Stomach (tissue), 9 donors: ENCODE data around the gene GEMIN4. TPM values are rescaled to one million over a fixed set of nuclear protein-coding genes. Genes with fewer than 3 reads are reported as not detected.

Source experiments
- DNase-seq, 2 donors: peaks; one replicate each; pipeline versions ENCODE4 v3.0.0 to v3.0.0-alpha.2; 2013 to 2019
- H3K27ac ChIP-seq, 5 donors: fragments of 200-600 bp in 4 of 5; sonication (generic) in 4 of 5; one replicate each; pipeline ENCODE4 v1.5.1; 2013 to 2019; ENCODE audit warnings: mild to moderate bottlenecking in 1 of 5, moderate library complexity in 1 of 5
- H3K27me3 ChIP-seq, 3 donors: fragments of 200-600 bp; sonication (generic); one replicate each; pipeline ENCODE4 v1.5.1; 2017 to 2019; ENCODE audit warnings: mixed run types in 1 of 3
- H3K36me3 ChIP-seq, 4 donors: fragments of 200-600 bp; sonication (generic); 1 replicate in 3 of 4; 2 replicates in 1 of 4; pipeline ENCODE4 v1.5.1; 2016 to 2019
- H3K4me1 ChIP-seq, 4 donors: fragments of 200-600 bp; sonication (generic); one replicate each; pipeline ENCODE4 v1.5.1; 2016 to 2019
- H3K4me3 ChIP-seq, 4 donors: fragments of 200-600 bp; sonication (generic) in 3 of 4; one replicate each; pipeline ENCODE4 v1.5.1; 2016 to 2019; ENCODE audit warnings: mild to moderate bottlenecking in 1 of 4
- H3K9me3 ChIP-seq, 4 donors: fragments of 200-600 bp; sonication (generic); one replicate each; pipeline ENCODE4 v1.5.1; 2016 to 2019
- CTCF ChIP-seq, 7 experiments: fragments of 450-650 bp in 4 of 7; fragments of 200-600 bp in 3 of 7; sonication (generic) in 3 of 7; IDR thresholded peaks; one replicate each; pipeline ENCODE4 v1.5.1; 2016 to 2019; ENCODE audit warnings: antibody characterized with exemption in 7 of 7, control low read depth in 2 of 7, mild to moderate bottlenecking in 1 of 7
- EP300 ChIP-seq: sonication (generic); formaldehyde crosslinking; IDR thresholded peaks from one replicate; pipeline ENCODE4 v1.6.1; 2017; ENCODE audit warnings: antibody characterized with exemption
- POLR2A ChIP-seq, 4 donors: fragments of 450-650 bp; IDR thresholded peaks; one replicate each; pipeline ENCODE4 v1.6.1; 2016; ENCODE audit warnings: antibody characterized with exemption in 4 of 4, control low read depth in 2 of 4, mild to moderate bottlenecking in 1 of 4, moderate library complexity in 1 of 4
- POLR2AphosphoS5 ChIP-seq, 3 donors: sonication (generic); formaldehyde crosslinking; IDR thresholded peaks; one replicate each; pipeline ENCODE4 v1.6.1; 2016; ENCODE audit warnings: antibody characterized with exemption in 3 of 3
- WGBS, 5 donors: extraction: QIAGEN DNeasy Blood & Tissue Kit in 3 of 5; methylation state at CpG; one replicate each; pipeline versions ENCODE4 v1.1.5 to v1.1.7; 2013 to 2018; 5-methylcytosine and 5-hydroxymethylcytosine counted together
- intact Hi-C: fragments of 100-400 bp; cut with DNase I; formaldehyde crosslinking; loops from one replicate; pipeline ENCODE4 v1.15.1; 2023; ENCODE audit warnings: low total_unique reads
- polyA plus RNA-seq, 3 donors: library from polyadenylated mRNA; stranded (reverse); fragments of 200-250 nt; gene quantifications; one replicate each; pipeline ENCODE4 v1.2.3, GENCODE V29; 2013
- total RNA-seq, 5 donors: library from RNA; depleted of rRNA; stranded (reverse); fragments of >200 nt; gene quantifications; one replicate each; pipeline versions ENCODE4 v1.1.0 to v1.2.3, GENCODE V29; 2014 to 2016
- donor health status: healthy with polysubstance abuse.
- donor health status: Bipolar disorder and iron deficiency.
- donor health status: healthy.

The GEMIN4 gene
- total and polyA plus RNA-seq, 8 donors: 5.7 to 92.4 (median 10.3) TPM

DNA sequence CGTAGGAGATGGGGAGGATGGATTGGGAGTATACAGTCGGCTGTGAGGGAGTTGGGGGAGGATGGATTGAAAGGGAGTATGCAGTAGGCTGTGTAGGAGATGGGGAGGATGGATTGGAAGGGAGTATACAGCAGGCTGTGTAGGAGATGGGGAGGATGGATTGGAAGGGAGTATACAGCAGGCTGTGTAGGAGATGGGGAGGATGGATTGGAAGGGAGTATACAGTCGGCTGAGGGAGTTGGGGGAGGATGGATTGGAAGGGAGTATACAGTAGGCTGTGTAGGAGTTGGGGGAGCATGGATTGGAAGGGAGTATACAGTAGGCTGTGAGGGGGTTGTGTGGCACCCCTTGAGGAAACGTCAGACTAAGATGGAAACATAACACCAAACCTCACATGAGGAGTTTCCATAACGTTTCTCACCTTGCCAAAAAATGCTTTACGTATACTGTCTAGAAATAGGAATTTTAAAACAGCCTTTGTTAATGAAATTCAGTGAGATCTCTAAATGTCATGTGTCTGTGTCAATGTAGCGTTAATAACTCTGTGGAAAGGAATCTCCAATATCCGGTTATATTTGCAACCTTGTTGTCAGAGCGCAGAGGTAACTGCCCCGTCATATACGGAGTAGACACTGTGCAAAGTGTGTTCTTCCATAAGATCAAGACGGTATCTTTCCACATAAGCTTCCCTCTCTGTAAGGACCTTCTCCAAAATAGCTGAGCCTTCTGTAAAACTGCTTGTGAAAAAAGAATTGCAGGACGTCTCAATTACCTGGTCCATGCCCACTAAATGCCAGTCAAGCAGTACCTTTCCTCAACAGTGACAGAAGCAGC is 31.1 kb downstream of the GEMIN4 start:
- 76 to 80% (median 78%) methylated on average over 13 of the region's 13 CpGs for WGBS, 5 donors
- intact Hi-C loops: no loop called here
- Histone ChIP-seq H3K27ac (peak overlapping the region in 1 of 5 donors; percentile 47), H3K4me3 (no peak overlapping the region), H3K4me1 (peaks cover 4 to 28% (median 21%) of the 10 kb centered on the region in 4 donors), H3K36me3 (peaks cover 0 to 3% (median 0%) of the 10 kb centered on the region in 4 donors), H3K9me3 (no peaks in the 10 kb centered on the region), H3K27me3 (no peaks in the 10 kb centered on the region)
- no peak for DNase-seq
- TF ChIP-seq POLR2AphosphoS5 (IDR thresholded peaks at IDR 0.05) (no peak), EP300 (no peak), CTCF (IDR thresholded peaks at IDR 0.05) (no peak), POLR2A (IDR thresholded peaks at IDR 0.05) (no peak)

GRCh38 chr17:718075-718474 is 34.0 kb downstream of the GEMIN4 start:
- TF ChIP-seq POLR2AphosphoS5 (IDR thresholded peaks at IDR 0.05): no peak
- no peak for TF ChIP-seq EP300
- no peak for TF ChIP-seq CTCF (IDR thresholded peaks at IDR 0.05)
- TF ChIP-seq POLR2A (IDR thresholded peaks at IDR 0.05): no peak
- Histone ChIP-seq H3K4me1 (peaks cover 15 to 43% (median 41%) of the 10 kb centered on the region in 4 donors), H3K36me3 (peaks cover 0 to 3% (median 0%) of the 10 kb centered on the region in 4 donors), H3K27me3 (no peaks in the 10 kb centered on the region), H3K9me3 (no peaks in the 10 kb centered on the region), H3K4me3 (no peak overlapping the region), H3K27ac (no peak overlapping the region)
- intact Hi-C loops: no loop called here
- no peak for DNase-seq
- 65 to 85% (median 82%) methylated on average over 5 of the region's 5 CpGs for WGBS, 5 donors

DNA sequence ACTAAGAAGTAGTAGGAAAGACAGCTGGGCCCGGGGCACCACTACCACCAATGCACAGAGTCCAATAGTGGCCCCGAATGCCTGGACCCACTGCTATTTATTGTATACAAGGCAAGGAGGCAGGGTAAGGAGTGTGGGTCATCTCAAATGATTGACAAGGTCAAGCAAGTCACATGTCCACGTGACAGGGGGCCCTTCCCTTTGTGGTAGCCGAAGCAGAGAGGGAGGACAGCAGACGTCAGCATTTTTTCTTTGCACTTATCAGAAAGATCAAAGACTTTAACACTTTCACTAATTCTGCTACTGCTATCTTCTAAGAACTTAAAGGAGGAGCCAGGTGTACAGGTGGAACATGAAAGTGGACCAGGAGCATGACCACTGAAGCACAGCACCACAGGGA is 43.9 kb downstream of the GEMIN4 start:
- H3K27me3 ChIP-seq: no peaks in the 10 kb centered on the region
- intact Hi-C loops: no loop called here
- peaks cover 21 to 50% (median 41%) of the 10 kb centered on the region in 4 donors for H3K36me3 ChIP-seq
- 43 to 69% (median 56%) methylated on average over 5 of the region's 5 CpGs for WGBS, 5 donors
- H3K4me1 ChIP-seq: peaks cover 1 to 55% (median 28%) of the 10 kb centered on the region in 4 donors
- no peak for TF ChIP-seq POLR2A (IDR thresholded peaks at IDR 0.05)
- TF ChIP-seq EP300: no peak
- TF ChIP-seq POLR2AphosphoS5 (IDR thresholded peaks at IDR 0.05): no peak
- no peak for TF ChIP-seq CTCF (IDR thresholded peaks at IDR 0.05)
- H3K27ac ChIP-seq: no peak overlapping the region
- H3K4me3 ChIP-seq: no peak overlapping the region
- H3K9me3 ChIP-seq: no peaks in the 10 kb centered on the region
- DNase-seq: no peak

- peaks cover 0 to 43% (median 13%) of the 10 kb centered on the region in 4 donors for H3K4me1 ChIP-seq
- intact Hi-C loops: no loop called here
- WGBS, 5 donors: 37 to 61% (median 45%) methylated on average over 6 of the region's 6 CpGs
- H3K4me3 ChIP-seq: no peak overlapping the region
- H3K27me3 ChIP-seq: no peaks in the 10 kb centered on the region
- peaks cover 21 to 73% (median 56%) of the 10 kb centered on the region in 4 donors for H3K36me3 ChIP-seq
- DNase-seq: peak in 1 of 2 donors; percentile 47
- TF ChIP-seq POLR2AphosphoS5 (IDR thresholded peaks at IDR 0.05): peak in 1 of 3 donors; percentile 81
- TF ChIP-seq EP300: no peak
- H3K27ac ChIP-seq: peak overlapping the region in 2 of 5 donors; percentile 7 to 51
- no peaks in the 10 kb centered on the region for H3K9me3 ChIP-seq
Measured at GRCh38 chr17:705863-706262, 46.2 kb downstream of the GEMIN4 start.

- no peak for DNase-seq
- no peaks in the 10 kb centered on the region for H3K9me3 ChIP-seq
- H3K36me3 ChIP-seq: peaks cover 17 to 68% (median 51%) of the 10 kb centered on the region in 4 donors
- H3K4me3 ChIP-seq: no peak overlapping the region
- intact Hi-C loops: no loop called here
- H3K4me1 ChIP-seq: peaks cover 5 to 51% (median 20%) of the 10 kb centered on the region in 4 donors
- TF ChIP-seq POLR2AphosphoS5 (IDR thresholded peaks at IDR 0.05) (no peak), POLR2A (IDR thresholded peaks at IDR 0.05) (no peak), EP300 (no peak), CTCF (IDR thresholded peaks at IDR 0.05) (no peak)
- H3K27me3 ChIP-seq: no peaks in the 10 kb centered on the region
- 60 to 89% (median 82%) methylated on average over 1 of the region's 1 CpG for WGBS, 5 donors
- peak overlapping the region in 2 of 5 donors; percentile 7 to 51 for H3K27ac ChIP-seq
Measured at GRCh38 chr17:705011-705410, 47.1 kb downstream of the GEMIN4 start.
